SK-N-SH (cell line): ENCODE measurements around the gene RGS11. TPM values are rescaled to one million over a fixed set of nuclear protein-coding genes. Genes with fewer than 3 reads are reported as not detected.

Experiments
- CTCF ChIA-PET: fragments of 300-600, 350-600 bp; formaldehyde crosslinking; extraction: SDS; loops from one replicate; lab custom pipeline; 2021; lab: Yijun Ruan, JAX
- POLR2A ChIA-PET: fragments of 350-600 bp; sonication (Branson Sonifier 250); formaldehyde crosslinking; extraction: SDS; loops from one replicate; lab custom pipeline; 2020; ENCODE audit warnings: antibody characterized with exemption, inconsistent platforms; lab: Yijun Ruan, JAX
- DNase-seq: peaks from one replicate; pipeline ENCODE4 v3.0.0; 2012
- H2AFZ ChIP-seq: fragments of 200-600 bp; sonication (generic); 2 replicates; pipeline ENCODE4 v1.8.1; 2016; ENCODE audit warnings: antibody characterized with exemption, mild to moderate bottlenecking, low read depth
- H3F3A ChIP-seq: fragments of 200-600 bp; sonication (generic); replicated peaks from 2 replicates; pipeline ENCODE3; 2016; ENCODE audit warnings: antibody characterized with exemption, mild to moderate bottlenecking; ENCODE audit not compliant: insufficient read depth
- H3K27ac ChIP-seq, 2 experiments: fragments of 200-500 bp in 1 of 2; fragments of 200-600 bp in 1 of 2; sonication (Bioruptor generic) in 1 of 2; sonication (generic), shearing (Covaris generic) in 1 of 2; 2 replicates each; pipeline versions ENCODE4 v1.5.1 to v1.6.1; 2014 to 2016; ENCODE audit warnings: low read depth in 2 of 2, inconsistent platforms in 1 of 2, low read length in 1 of 2, mild to moderate bottlenecking in 1 of 2, mixed read lengths in 1 of 2
- H3K27me3 ChIP-seq: fragments of 200-600 bp; sonication (generic), shearing (Covaris generic); 2 replicates; pipeline ENCODE4 v1.6.1; 2016; ENCODE audit warnings: mixed run types; ENCODE audit not compliant: insufficient read depth
- H3K36me3 ChIP-seq, 2 experiments: fragments of 200-500 bp in 1 of 2; fragments of 200-600 bp in 1 of 2; sonication (Bioruptor generic) in 1 of 2; sonication (generic) in 1 of 2; replicated peaks in 1 of 2; 2 replicates each; pipeline versions ENCODE3 to v1.5.1; 2014 to 2016; ENCODE audit warnings: low read length in 1 of 2, mild to moderate bottlenecking in 1 of 2; ENCODE audit not compliant: insufficient read depth in 2 of 2, control insufficient read depth in 1 of 2
- H3K4me1 ChIP-seq, 2 experiments: fragments of 200-500 bp in 1 of 2; fragments of 200-600 bp in 1 of 2; sonication (Bioruptor generic) in 1 of 2; sonication (generic), shearing (Covaris generic) in 1 of 2; 2 replicates each; pipeline versions ENCODE4 v1.5.1 to v1.6.1; 2014 to 2016; ENCODE audit warnings: low read depth in 1 of 2, low read length in 1 of 2, mixed run types in 1 of 2; ENCODE audit not compliant: insufficient read depth in 2 of 2, control insufficient read depth in 1 of 2
- H3K4me2 ChIP-seq: fragments of 200-600 bp; sonication (generic), shearing (Covaris generic); 2 replicates; pipeline ENCODE4 v1.6.1; 2017; ENCODE audit warnings: mixed run types
- H3K4me3 ChIP-seq, 2 experiments: fragments of 200-500 bp in 1 of 2; fragments of 200-600 bp in 1 of 2; sonication (Bioruptor generic) in 1 of 2; sonication (generic), shearing (Covaris generic) in 1 of 2; 2 replicates each; pipeline versions ENCODE4 v1.5.1 to v1.8.1; 2014 to 2016; ENCODE audit warnings: low read depth in 2 of 2, inconsistent platforms in 1 of 2, low read length in 1 of 2, mild to moderate bottlenecking in 1 of 2, mixed read lengths in 1 of 2, moderate library complexity in 1 of 2
- H3K79me2 ChIP-seq: fragments of 200-600 bp; sonication (generic); 2 replicates; pipeline ENCODE4 v1.8.1; 2017; ENCODE audit warnings: mild to moderate bottlenecking; ENCODE audit not compliant: insufficient read depth
- H3K9ac ChIP-seq: fragments of 200-600 bp; sonication (generic); 2 replicates; pipeline ENCODE4 v1.6.1; 2017; ENCODE audit warnings: mixed run types
- H3K9me2 ChIP-seq: fragments of 200-600 bp; sonication (generic); 2 replicates; pipeline ENCODE4 v1.6.1; 2017; ENCODE audit warnings: mixed run types
- H3K9me3 ChIP-seq: fragments of 200-600 bp; sonication (generic); 2 replicates; pipeline ENCODE4 v1.6.1; 2017; ENCODE audit warnings: mixed run types, mild to moderate bottlenecking, moderate library complexity
- H4K20me1 ChIP-seq: fragments of 200-600 bp; sonication (generic); 2 replicates; pipeline ENCODE4 v1.6.1; 2017; ENCODE audit warnings: mild to moderate bottlenecking, mixed run types; ENCODE audit not compliant: insufficient read depth
- EP300 ChIP-seq, 2 experiments: IDR thresholded peaks; 2 replicates each; pipeline versions ENCODE4 v1.4.0 to v1.6.1; 2012; ENCODE audit warnings: borderline replicate concordance in 1 of 2, low read depth in 1 of 2, low read length in 1 of 2
- FOSL2 ChIP-seq: IDR thresholded peaks from 2 replicates; pipeline ENCODE4 v1.4.0; 2012; ENCODE audit warnings: low read depth, mild to moderate bottlenecking, moderate library complexity, borderline replicate concordance
- JUND ChIP-seq: IDR thresholded peaks from 2 replicates; pipeline ENCODE4 v1.4.0; 2012
- MXI1 ChIP-seq: IDR thresholded peaks from 2 replicates; pipeline ENCODE4 v1.6.1; 2012; ENCODE audit warnings: mild to moderate bottlenecking, low read depth, low read length, improper control_type of control experiment
- SIN3A ChIP-seq: IDR thresholded peaks from 2 replicates; pipeline ENCODE4 v1.6.1; 2012; ENCODE audit warnings: low read depth, mild to moderate bottlenecking, low read length, moderate library complexity, borderline replicate concordance
- TEAD4 ChIP-seq: IDR thresholded peaks from 2 replicates; pipeline ENCODE4 v1.4.0; 2012; ENCODE audit warnings: mild to moderate bottlenecking, borderline replicate concordance; ENCODE audit not compliant: insufficient read depth
- USF2 ChIP-seq: fragments of 150-350 bp; IDR thresholded peaks from 2 replicates; pipeline ENCODE4 v1.6.1; 2017; ENCODE audit warnings: antibody characterized with exemption, low read length, low read depth, borderline replicate concordance
- YY1 ChIP-seq: IDR thresholded peaks from 2 replicates; pipeline ENCODE4 v1.4.0; 2012; ENCODE audit warnings: low read depth, mild to moderate bottlenecking
- WGBS: methylation state at CpG from one replicate; pipeline ENCODE4 v1.1.6; 2017; ENCODE audit warnings: low lambda C conversion rate; 5-methylcytosine and 5-hydroxymethylcytosine counted together
- polyA plus RNA-seq, 3 experiments: library from polyadenylated mRNA; depleted of rRNA; stranded (reverse); fragments of >200 nt; gene quantifications; 2 replicates each; pipeline ENCODE4 v1.2.3, GENCODE V29; 2012
- TF ChIP-seq, protein P1 (sequence below): fragments of 150-350 bp; IDR thresholded peaks from 2 replicates; pipeline ENCODE4 v1.6.1; 2016; ENCODE audit warnings: mild to moderate bottlenecking, low read depth, low read length

RGS11 gene
- polyA plus RNA-seq, 1 of the 3 experiments (the other 2 are of a cell fraction) = 9.8 TPM

DNA sequence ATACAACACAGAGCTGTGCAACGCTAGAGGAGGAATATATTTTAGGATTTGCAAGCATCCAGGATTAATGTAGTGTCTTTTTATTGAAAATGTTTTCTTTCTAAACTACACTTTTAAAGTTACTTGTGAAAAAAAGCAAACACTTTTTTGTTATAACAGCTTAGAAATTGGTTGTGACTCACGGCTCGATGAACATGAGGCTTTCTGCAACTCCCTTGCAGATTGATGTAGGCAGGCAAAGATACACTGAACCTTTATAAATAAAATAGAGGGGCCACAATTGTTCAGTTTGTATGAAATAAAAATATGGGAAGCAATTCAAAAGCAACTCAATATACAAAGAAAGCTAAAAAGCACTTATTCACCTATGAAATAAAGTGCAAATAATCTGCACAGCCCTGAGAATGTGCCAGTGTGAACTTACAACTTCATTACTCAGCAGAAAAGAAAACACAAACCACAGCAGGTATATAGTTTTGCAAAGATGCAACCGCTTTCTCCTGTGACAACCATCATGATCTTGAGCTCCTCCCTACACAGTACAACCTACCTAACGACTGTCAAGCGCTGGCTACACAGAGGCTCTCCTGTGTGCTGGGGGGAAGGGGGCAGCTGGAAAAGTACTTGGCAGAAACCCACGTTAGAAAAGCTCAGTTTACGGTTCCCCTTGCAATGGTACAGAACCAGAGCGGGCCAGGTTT is 47.4 kb downstream of the RGS11 start:
- WGBS = 14% methylated on average over 9 of the region's 9 CpGs
- ChIA-PET POLR2A (interaction anchor here (0.7 to 1.2 kb wide), 7 partner anchors 9 to 135 kb away, joined by 3 to 4 read pairs (median 3); no protein-coding TSS in a partner anchor), CTCF (interaction anchor here (0.8 to 2.3 kb wide), 7 partner anchors 9 to 134 kb away, joined by 3 to 18 read pairs (median 5); partner anchors contain the start of gene HBQ1)
- H3K9me3 ChIP-seq = no peaks in the 10 kb centered on the region
- peaks cover 34 to 45% of the 10 kb centered on the region in 2 experiments for H3K36me3 ChIP-seq
- H3K9me2 ChIP-seq = no peaks in the 10 kb centered on the region
- H3K9ac ChIP-seq = peak overlapping the region; percentile 97
- H4K20me1 ChIP-seq = peaks cover 34% of the 10 kb centered on the region
- no peaks in the 10 kb centered on the region for H3K27me3 ChIP-seq
- peak overlapping the region; percentile 94 to 96 for H3K27ac ChIP-seq
- TF ChIP-seq USF2 (no peak), MXI1 (peak; percentile 51; the same call in 1 of the 2 replicates), JUND (no peak)
- peak overlapping the region; percentile 99 for H3K4me2 ChIP-seq
- peak overlapping the region; percentile 78 to 100 for H3K4me3 ChIP-seq
- H2AFZ ChIP-seq = peak overlapping the region; percentile 90; the same call in 1 of the 2 replicates
- peaks cover 57% of the 10 kb centered on the region for H3K79me2 ChIP-seq
- DNase-seq = no peak
- peaks cover 12% of the 10 kb centered on the region for H3F3A ChIP-seq
- H3K4me1 ChIP-seq = peaks cover 10% of the 10 kb centered on the region in 2 experiments; a peak in 3 of 4 replicates

DNA sequence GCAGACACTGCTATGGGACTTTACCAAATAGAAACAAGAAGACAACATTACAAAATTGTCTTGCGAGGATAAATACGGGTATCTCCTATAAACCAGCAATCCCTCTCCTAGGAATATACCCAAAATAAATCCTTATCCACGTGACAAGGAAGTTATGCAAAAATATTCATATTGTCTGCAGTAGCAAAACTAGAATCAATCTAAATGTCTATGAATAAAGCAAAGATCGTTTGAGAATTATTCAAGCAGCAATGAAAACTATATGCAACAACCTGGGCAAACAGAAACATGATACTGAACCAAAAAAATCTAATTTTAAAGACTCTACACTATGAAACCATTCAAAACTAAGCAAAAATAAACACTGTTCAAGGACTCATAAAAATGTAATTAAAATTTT is 55.7 kb downstream of the RGS11 start:
- ChIA-PET POLR2A (no interaction called here), CTCF (no interaction called here)
- H3K27ac ChIP-seq = no peak overlapping the region

More for the DNA sequence above, 55.7 kb downstream of the RGS11 start:
- no peaks in the 10 kb centered on the region for H3K27me3 ChIP-seq
- TF ChIP-seq YY1 (no peak), USF2 (no peak), FOSL2 (no peak), EP300 (IDR thresholded peaks at IDR 0.05; ENCODE audit: borderline replicate concordance in 1 of 2, low read depth in 1 of 2, low read length in 1 of 2) (no peak), SIN3A (no peak), TEAD4 (no peak)
- TF ChIP-seq, protein P1, sequence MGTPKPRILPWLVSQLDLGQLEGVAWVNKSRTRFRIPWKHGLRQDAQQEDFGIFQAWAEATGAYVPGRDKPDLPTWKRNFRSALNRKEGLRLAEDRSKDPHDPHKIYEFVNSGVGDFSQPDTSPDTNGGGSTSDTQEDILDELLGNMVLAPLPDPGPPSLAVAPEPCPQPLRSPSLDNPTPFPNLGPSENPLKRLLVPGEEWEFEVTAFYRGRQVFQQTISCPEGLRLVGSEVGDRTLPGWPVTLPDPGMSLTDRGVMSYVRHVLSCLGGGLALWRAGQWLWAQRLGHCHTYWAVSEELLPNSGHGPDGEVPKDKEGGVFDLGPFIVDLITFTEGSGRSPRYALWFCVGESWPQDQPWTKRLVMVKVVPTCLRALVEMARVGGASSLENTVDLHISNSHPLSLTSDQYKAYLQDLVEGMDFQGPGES = no peak
- no peaks in the 10 kb centered on the region for H3K9me2 ChIP-seq
- no peaks in the 10 kb centered on the region for H3K4me1 ChIP-seq
- no peak overlapping the region for H2AFZ ChIP-seq
- H3K79me2 ChIP-seq = peaks cover 99% of the 10 kb centered on the region
- H3K4me2 ChIP-seq = no peak overlapping the region
- no peaks in the 10 kb centered on the region for H3K9me3 ChIP-seq
- peaks cover 41 to 83% of the 10 kb centered on the region in 2 experiments for H3K36me3 ChIP-seq
- H3F3A ChIP-seq = peaks cover 10% of the 10 kb centered on the region
- no peak overlapping the region for H3K4me3 ChIP-seq
- H4K20me1 ChIP-seq = peaks cover 68% of the 10 kb centered on the region
- no peak for DNase-seq
- WGBS = 85% methylated on average over 4 of the region's 4 CpGs
- H3K9ac ChIP-seq = no peak overlapping the region

Other genes starting within 250 kb of the RGS11 start
- gene POLR3K, start 222.3 kb downstream of the RGS11 start, polyA plus RNA-seq (2012; rRNA removed) = 43.0 and 54.5 TPM in 2 replicates
- 61.9 and 73.4 TPM in 2 replicates for gene SNRNP25, start 222.1 kb downstream of the RGS11 start, polyA plus RNA-seq (2012; rRNA removed)
- gene RHBDF1, start 203.3 kb downstream of the RGS11 start, polyA plus RNA-seq (2012; rRNA removed) = 49.1 and 54.1 TPM in 2 replicates
- 93.3 and 98.3 TPM in 2 replicates for gene MPG, start 197.7 kb downstream of the RGS11 start, polyA plus RNA-seq (2012; rRNA removed)
- gene NPRL3, start 137.3 kb downstream of the RGS11 start, polyA plus RNA-seq (2012; rRNA removed) = 6.7 and 22.2 TPM in 2 replicates
- not detected in 2 replicates for gene HBZ, start 123.3 kb downstream of the RGS11 start, polyA plus RNA-seq (2012; rRNA removed)
- gene HBM, start 110.0 kb downstream of the RGS11 start, polyA plus RNA-seq (2012; rRNA removed) = not detected in 2 replicates
- gene HBA2, start 103.1 kb downstream of the RGS11 start, polyA plus RNA-seq (2012; rRNA removed) = not detected in 2 replicates
- gene HBA1, start 99.3 kb downstream of the RGS11 start, polyA plus RNA-seq (2012; rRNA removed) = not detected in 2 replicates
- gene HBQ1, start 95.5 kb downstream of the RGS11 start, polyA plus RNA-seq (2012; rRNA removed) = 2.7 and 5.2 TPM in 2 replicates
- 97.7 and 105 TPM in 2 replicates for gene LUC7L, start 46.5 kb downstream of the RGS11 start, polyA plus RNA-seq (2012; rRNA removed)
- 91.3 and 126 TPM in 2 replicates for gene FAM234A, start 41.1 kb downstream of the RGS11 start, polyA plus RNA-seq (2012; rRNA removed)
- 4.8 and 4.9 TPM in 2 replicates for gene ARHGDIG, start 4.6 kb upstream of the RGS11 start, polyA plus RNA-seq (2012; rRNA removed)
- 1.7 and 2.5 TPM in 2 replicates for gene PDIA2, start 7.2 kb upstream of the RGS11 start, polyA plus RNA-seq (2012; rRNA removed)
- 12.5 and 19.9 TPM in 2 replicates for gene AXIN1, start 76.8 kb upstream of the RGS11 start, polyA plus RNA-seq (2012; rRNA removed)
- gene MRPL28, start 94.6 kb upstream of the RGS11 start, polyA plus RNA-seq (2012; rRNA removed) = 266 and 320 TPM in 2 replicates
- 133 and 166 TPM in 2 replicates for gene PGAP6, start 106.0 kb upstream of the RGS11 start, polyA plus RNA-seq (2012; rRNA removed)
- gene NME4, start 121.3 kb upstream of the RGS11 start, polyA plus RNA-seq (2012; rRNA removed) = 417 and 509 TPM in 2 replicates
- gene DECR2, start 125.9 kb upstream of the RGS11 start, polyA plus RNA-seq (2012; rRNA removed) = 53.0 and 56.6 TPM in 2 replicates
- 20.5 and 24.8 TPM in 2 replicates for gene RAB11FIP3, start 149.7 kb upstream of the RGS11 start, polyA plus RNA-seq (2012; rRNA removed)